OCI-LY3 (cell line): ENCODE results near the gene TCP11L1.

Source experiments
- CTCF ChIP-seq: fragments of 200-600, 300-600 bp; sonication (generic); IDR thresholded peaks from 2 replicates; pipeline ENCODE4 v1.5.1; 2014; ENCODE audit warnings: antibody characterized with exemption, low read length, low read depth
- EZH2phosphoT487 ChIP-seq: fragments of 200-600 bp; shearing (Covaris generic); IDR thresholded peaks from 2 replicates; pipeline ENCODE4 v1.6.1; 2018; ENCODE audit warnings: antibody characterized with exemption, mixed run types, low read depth

GRCh38 chr11:33013755-33014154 is 25.6 kb upstream of the TCP11L1 start:
- no peak for TF ChIP-seq CTCF
- TF ChIP-seq EZH2phosphoT487 = no peak
